HepG2 (cell line): Measurements from ENCODE around the gene LIMCH1. TPM values are rescaled to one million over a fixed set of nuclear protein-coding genes. Genes with fewer than 3 reads are reported as not detected.

ENCODE experiments used
- ATAC-seq: fragments of 200-7000 bp; cut with Tn5 transposase; 3 replicates; pipeline ENCODE4 v1.9.1; 2020; ENCODE audit warnings: mild to moderate bottlenecking, moderate library complexity
- BruUV-seq: library from RNA; stranded (reverse); fragments of 400-500 nt; replicated peaks from 2 replicates; lab custom pipeline; 2021; lab: Mats Ljungman, UMichigan
- CTCF ChIA-PET: fragments of 300-600 bp; formaldehyde crosslinking; extraction: SDS; loops from one replicate; lab custom pipeline; 2021; ENCODE audit warnings: low total read pairs, inconsistent platforms, low intra/inter-chr PET ratio; lab: Yijun Ruan, JAX
- POLR2A ChIA-PET: fragments of 350-600 bp; sonication (Branson Sonifier 250); formaldehyde crosslinking; loops from one replicate; lab custom pipeline; 2020; ENCODE audit warnings: antibody characterized with exemption, inconsistent platforms; lab: Yijun Ruan, JAX
- DNase-seq: peaks from one replicate; pipeline ENCODE4 v3.0.0-alpha.2; 2015; ENCODE audit warnings: low spot score
- FAIRE-seq: peaks from 3 replicates; lab custom pipeline; 2011; peaks lifted over from hg19 to GRCh38; lab: Jason Lieb, UNC
- H2AFZ ChIP-seq: one replicate; pipeline ENCODE4 v1.6.1; 2011; ENCODE audit warnings: low read length, inconsistent platforms
- H3K27ac ChIP-seq: fragments of 300-600 bp; 3 replicates; pipeline ENCODE4 v1.8.0; 2011; ENCODE audit warnings: mixed run types, mild to moderate bottlenecking, mixed read lengths, low read length, inconsistent platforms; ENCODE audit not compliant: insufficient read depth; ENCODE audit errors: extremely low read length
- H3K27me3 ChIP-seq, 2 experiments: fragments of 200-600 bp in 1 of 2; 2 replicates in 1 of 2; 3 replicates in 1 of 2; pipeline versions ENCODE4 v1.6.0 to v1.8.0; 2011; ENCODE audit warnings: low read length in 2 of 2, mild to moderate bottlenecking in 2 of 2, moderate library complexity in 2 of 2, inconsistent platforms in 1 of 2; ENCODE audit not compliant: insufficient read depth in 2 of 2, control insufficient read depth in 1 of 2
- H3K36me3 ChIP-seq, 2 experiments: fragments of 200-600 bp in 1 of 2; replicated peaks in 1 of 2; 2 replicates in 1 of 2; 3 replicates in 1 of 2; pipeline versions ENCODE4 v1.5.1 to v1.8.0; 2011; ENCODE audit warnings: low read length in 2 of 2, inconsistent platforms in 1 of 2; ENCODE audit not compliant: insufficient read depth in 2 of 2, control insufficient read depth in 1 of 2
- H3K4me1 ChIP-seq: 2 replicates; pipeline ENCODE4 v1.5.1; 2012; ENCODE audit warnings: low read length, inconsistent platforms; ENCODE audit not compliant: insufficient read depth
- H3K4me2 ChIP-seq: 2 replicates; pipeline ENCODE4 v1.6.0; 2011; ENCODE audit warnings: low read depth, low read length, inconsistent platforms
- H3K4me3 ChIP-seq, 3 experiments: fragments of 200-600 bp in 1 of 3; sonication (generic), shearing (Covaris generic) in 1 of 3; replicated peaks in 1 of 3; 2 replicates each; pipeline ENCODE4 v1.5.1; 2011 to 2016; ENCODE audit warnings: low read length in 3 of 3, inconsistent platforms in 2 of 3, low read depth in 2 of 3, mild to moderate bottlenecking in 2 of 3, control low read depth in 1 of 3, mixed read lengths in 1 of 3; ENCODE audit not compliant: insufficient read depth in 1 of 3
- H3K79me2 ChIP-seq: one replicate; pipeline ENCODE4 v1.6.1; 2011; ENCODE audit warnings: low read length, inconsistent platforms; ENCODE audit not compliant: insufficient read depth
- H3K9ac ChIP-seq: 2 replicates; pipeline ENCODE4 v1.6.0; 2011; ENCODE audit warnings: mild to moderate bottlenecking, low read depth, low read length, inconsistent platforms; ENCODE audit not compliant: insufficient read depth
- H3K9me3 ChIP-seq: 2 replicates; pipeline ENCODE4 v1.5.1; 2012; ENCODE audit warnings: mild to moderate bottlenecking, low read length
- H4K20me1 ChIP-seq: 2 replicates; pipeline ENCODE4 v1.6.0; 2011; ENCODE audit warnings: inconsistent platforms, mild to moderate bottlenecking, low read length, moderate library complexity; ENCODE audit not compliant: insufficient read depth
- HNRNPL ChIP-seq: fragments of 200-400 bp; formaldehyde crosslinking; IDR thresholded peaks from 2 replicates; pipeline ENCODE4 v1.6.1; 2017; ENCODE audit warnings: mild to moderate bottlenecking, low read depth, low read length
- PITX1 ChIP-seq: sonication (generic); formaldehyde crosslinking; IDR thresholded peaks from 2 replicates; pipeline ENCODE4 v1.5.1; 2020; ENCODE audit warnings: mild to moderate bottlenecking, missing genetic modification reagents
- RBAK ChIP-seq: sonication (generic); formaldehyde crosslinking; IDR thresholded peaks from 2 replicates; pipeline ENCODE4 v1.5.1; 2020; ENCODE audit warnings: mild to moderate bottlenecking, missing genetic modification reagents
- WIZ ChIP-seq: sonication (generic); formaldehyde crosslinking; IDR thresholded peaks from 2 replicates; pipeline ENCODE4 v1.5.1; 2020; ENCODE audit warnings: mild to moderate bottlenecking, missing genetic modification reagents
- ZFYVE20 ChIP-seq: sonication (generic); formaldehyde crosslinking; IDR thresholded peaks from 2 replicates; pipeline ENCODE4 v1.8.0; 2023; ENCODE audit warnings: low read depth, mild to moderate bottlenecking, moderate library complexity, missing genetic modification reagents, borderline replicate concordance
- ZNF672 ChIP-seq: sonication (generic); formaldehyde crosslinking; IDR thresholded peaks from 2 replicates; pipeline ENCODE4 v1.8.1; 2022; ENCODE audit warnings: missing genetic modification reagents
- ZNF878 ChIP-seq: sonication (generic); formaldehyde crosslinking; IDR thresholded peaks from 2 replicates; pipeline ENCODE4 v1.8.1; 2023; ENCODE audit warnings: mild to moderate bottlenecking, missing genetic modification reagents, moderate library complexity
- WGBS: methylation state at CpG from one replicate; pipeline ENCODE4 v1.1.6; 2017; ENCODE audit warnings: low lambda C conversion rate; 5-methylcytosine and 5-hydroxymethylcytosine counted together
- in situ Hi-C: cut with HindIII; loops from 2 replicates; pipeline ENCODE4 v1.10.0; 2017; ENCODE audit warnings: low pct_unique_long_range_greater_than_20kb; ENCODE audit not compliant: extremely low pct_ligation_motif_present
- intact Hi-C: fragments of 100-400 bp; cut with micrococcal nuclease; formaldehyde crosslinking; loops from one replicate; pipeline ENCODE4 v1.10.0; 2022; ENCODE audit not compliant: unreplicated experiment
- polyA plus RNA-seq, 8 experiments: library from polyadenylated mRNA; depleted of rRNA in 3 of 8; stranded (reverse) in 7 of 8; unstranded in 1 of 8; fragments of >200 nt; fragmentation: Illumina TruSeq in 4 of 8; extraction: Trizol in 4 of 8; gene quantifications; 2 replicates each; pipeline versions ENCODE4 v1.2.1 to v1.2.3, GENCODE V29; 2011 to 2016; ENCODE audit warnings: low read depth in 4 of 8, missing spikeins in 1 of 8, mixed read lengths in 1 of 8; ENCODE audit not compliant: insufficient read depth in 1 of 8
- total RNA-seq, 5 experiments: library from RNA; depleted of rRNA; stranded (reverse); fragments of >200 nt; fragmentation: Illumina TruSeq; extraction: Trizol; gene quantifications; 2 replicates each; pipeline ENCODE4 v1.2.3, GENCODE V29; 2016; ENCODE audit warnings: low read depth in 1 of 5
- TF ChIP-seq, protein P1 (sequence below): IDR thresholded peaks from 2 replicates; pipeline ENCODE4 v1.6.1; 2016; ENCODE audit warnings: missing compliant biosample characterization, missing genetic modification reagents, borderline replicate concordance
- TF ChIP-seq, protein P2 (sequence below): sonication (generic); formaldehyde crosslinking; IDR thresholded peaks from 2 replicates; pipeline ENCODE4 v1.8.0; 2023; ENCODE audit warnings: mild to moderate bottlenecking, missing genetic modification reagents
- TF ChIP-seq, protein P3 (sequence below): sonication (generic); formaldehyde crosslinking; IDR thresholded peaks from 2 replicates; pipeline ENCODE4 v1.5.0; 2020; ENCODE audit warnings: mild to moderate bottlenecking, missing genetic modification reagents, moderate library complexity

LIMCH1 gene
- total and polyA plus RNA-seq, 2 of the 13 experiments (the other 11 are each of a cell fraction or from before 2014, with no cell fraction given), result 0.04 TPM; not detected in 1

DNA sequence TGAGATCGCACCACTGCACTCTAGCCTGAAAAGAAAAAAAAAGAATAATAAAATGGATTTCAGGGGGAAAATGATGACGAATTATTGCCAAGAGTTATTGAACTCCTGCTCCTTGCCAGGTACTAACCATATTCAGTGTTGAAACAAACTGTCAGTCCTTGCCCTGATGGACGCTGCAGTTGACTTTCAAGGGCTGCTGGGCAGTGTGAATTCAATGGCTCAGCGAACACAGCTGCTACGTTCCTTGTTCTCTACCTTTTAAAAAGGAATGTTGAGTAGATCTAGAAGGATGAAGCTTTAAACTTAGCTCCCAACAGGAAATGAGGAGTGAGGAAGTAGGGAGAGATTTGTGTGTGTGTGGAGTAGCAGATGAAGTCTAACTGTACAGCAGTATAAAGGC, 2.7 kb downstream of the LIMCH1 start:
- no peak for ATAC-seq
- H2AFZ ChIP-seq, result no peak overlapping the region
- intact Hi-C loops, result no loop called here
- CTCF ChIA-PET, result no interaction called here
- no peaks in the 10 kb centered on the region for H3K36me3 ChIP-seq
- H3K9me3 ChIP-seq, result no peaks in the 10 kb centered on the region
- H4K20me1 ChIP-seq, result no peaks in the 10 kb centered on the region
- no peak overlapping the region for H3K4me2 ChIP-seq
- no peak overlapping the region for H3K4me3 ChIP-seq
- POLR2A ChIA-PET, result no interaction called here
- H3K27me3 ChIP-seq, result peaks cover 0 to 14% of the 10 kb centered on the region in 2 experiments; a peak in 1 of 5 replicates
- FAIRE-seq, result no peak
- no peak for DNase-seq
- no peak overlapping the region for H3K9ac ChIP-seq
- WGBS, result 23% methylated on average over 5 of the region's 5 CpGs
- no TSS peak for BruUV-seq
- TF ChIP-seq HNRNPL (no peak), PITX1 (CRISPR knock-in tag) (no peak), WIZ (CRISPR knock-in tag) (no peak), ZNF878 (no peak), ZFYVE20 (CRISPR knock-in tag) (no peak), RBAK (CRISPR knock-in tag) (no peak), ZNF672 (CRISPR knock-in tag) (no peak)
- TF ChIP-seq, protein P1, sequence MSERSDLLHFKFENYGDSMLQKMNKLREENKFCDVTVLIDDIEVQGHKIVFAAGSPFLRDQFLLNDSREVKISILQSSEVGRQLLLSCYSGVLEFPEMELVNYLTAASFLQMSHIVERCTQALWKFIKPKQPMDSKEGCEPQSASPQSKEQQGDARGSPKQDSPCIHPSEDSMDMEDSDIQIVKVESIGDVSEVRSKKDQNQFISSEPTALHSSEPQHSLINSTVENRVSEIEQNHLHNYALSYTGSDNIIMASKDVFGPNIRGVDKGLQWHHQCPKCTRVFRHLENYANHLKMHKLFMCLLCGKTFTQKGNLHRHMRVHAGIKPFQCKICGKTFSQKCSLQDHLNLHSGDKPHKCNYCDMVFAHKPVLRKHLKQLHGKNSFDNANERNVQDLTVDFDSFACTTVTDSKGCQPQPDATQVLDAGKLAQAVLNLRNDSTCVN, result no peak
- TF ChIP-seq, protein P2, sequence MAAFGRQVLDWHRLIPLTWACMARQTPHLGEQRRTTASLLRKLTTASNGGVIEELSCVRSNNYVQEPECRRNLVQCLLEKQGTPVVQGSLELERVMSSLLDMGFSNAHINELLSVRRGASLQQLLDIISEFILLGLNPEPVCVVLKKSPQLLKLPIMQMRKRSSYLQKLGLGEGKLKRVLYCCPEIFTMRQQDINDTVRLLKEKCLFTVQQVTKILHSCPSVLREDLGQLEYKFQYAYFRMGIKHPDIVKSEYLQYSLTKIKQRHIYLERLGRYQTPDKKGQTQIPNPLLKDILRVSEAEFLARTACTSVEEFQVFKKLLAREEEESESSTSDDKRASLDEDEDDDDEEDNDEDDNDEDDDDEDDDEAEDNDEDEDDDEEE, result no peak
- TF ChIP-seq, protein P3, sequence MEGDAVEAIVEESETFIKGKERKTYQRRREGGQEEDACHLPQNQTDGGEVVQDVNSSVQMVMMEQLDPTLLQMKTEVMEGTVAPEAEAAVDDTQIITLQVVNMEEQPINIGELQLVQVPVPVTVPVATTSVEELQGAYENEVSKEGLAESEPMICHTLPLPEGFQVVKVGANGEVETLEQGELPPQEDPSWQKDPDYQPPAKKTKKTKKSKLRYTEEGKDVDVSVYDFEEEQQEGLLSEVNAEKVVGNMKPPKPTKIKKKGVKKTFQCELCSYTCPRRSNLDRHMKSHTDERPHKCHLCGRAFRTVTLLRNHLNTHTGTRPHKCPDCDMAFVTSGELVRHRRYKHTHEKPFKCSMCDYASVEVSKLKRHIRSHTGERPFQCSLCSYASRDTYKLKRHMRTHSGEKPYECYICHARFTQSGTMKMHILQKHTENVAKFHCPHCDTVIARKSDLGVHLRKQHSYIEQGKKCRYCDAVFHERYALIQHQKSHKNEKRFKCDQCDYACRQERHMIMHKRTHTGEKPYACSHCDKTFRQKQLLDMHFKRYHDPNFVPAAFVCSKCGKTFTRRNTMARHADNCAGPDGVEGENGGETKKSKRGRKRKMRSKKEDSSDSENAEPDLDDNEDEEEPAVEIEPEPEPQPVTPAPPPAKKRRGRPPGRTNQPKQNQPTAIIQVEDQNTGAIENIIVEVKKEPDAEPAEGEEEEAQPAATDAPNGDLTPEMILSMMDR (CRISPR knock-in tag), result no peak
- in situ Hi-C loops, result no loop called here
- no peak overlapping the region for H3K27ac ChIP-seq
- H3K79me2 ChIP-seq, result no peaks in the 10 kb centered on the region
- H3K4me1 ChIP-seq, result no peaks in the 10 kb centered on the region
